Astrocyte of the spinal cord (primary cell): ENCODE results near the gene SH3RF3.

ENCODE experiments used
- DNase-seq: peaks from one replicate; pipeline ENCODE4 v3.0.0; 2011; ENCODE audit warnings: low read depth, low spot score
- H3K4me3 ChIP-seq: 2 replicates; pipeline ENCODE4 v1.5.1; 2011; ENCODE audit warnings: low read depth, mild to moderate bottlenecking, low read length, moderate library complexity
- CTCF ChIP-seq: IDR thresholded peaks from 2 replicates; pipeline ENCODE4 v1.5.1; 2012; ENCODE audit warnings: low read depth, mild to moderate bottlenecking, low read length, inconsistent platforms
- in situ Hi-C: cut with HindIII; loops from 2 replicates; pipeline ENCODE4 v1.10.0; 2017; ENCODE audit warnings: low sequenced_read_pairs

SH3RF3 gene

DNA sequence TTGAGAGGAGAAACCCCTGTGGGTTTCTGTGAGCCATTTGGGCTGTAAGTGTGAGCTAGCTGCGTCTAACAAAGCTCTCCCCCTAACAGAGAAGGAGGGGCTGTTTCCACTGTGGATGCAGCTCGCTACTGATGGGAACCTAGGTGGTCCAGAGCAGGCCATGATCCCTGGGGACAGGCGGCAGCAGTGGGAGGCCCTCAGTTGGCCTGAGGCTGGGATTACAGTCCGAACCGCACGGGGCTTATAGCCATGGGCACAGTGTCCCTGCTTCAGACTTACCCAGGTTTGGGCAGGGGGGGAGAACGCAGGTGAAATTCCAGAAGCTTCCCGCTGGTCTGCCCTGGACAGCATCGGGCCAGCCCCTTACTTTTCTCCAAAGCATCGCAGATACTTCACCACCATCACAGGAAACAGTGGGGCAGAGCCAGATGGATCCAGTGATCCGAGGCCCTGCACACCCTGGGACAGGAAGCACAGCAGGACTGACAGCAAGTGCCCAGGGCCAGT is 345.4 kb downstream of the SH3RF3 start:
- no peak for TF ChIP-seq CTCF
- in situ Hi-C loops: no loop called here
- DNase-seq: no peak
- H3K4me3 ChIP-seq: no peak overlapping the region

DNA sequence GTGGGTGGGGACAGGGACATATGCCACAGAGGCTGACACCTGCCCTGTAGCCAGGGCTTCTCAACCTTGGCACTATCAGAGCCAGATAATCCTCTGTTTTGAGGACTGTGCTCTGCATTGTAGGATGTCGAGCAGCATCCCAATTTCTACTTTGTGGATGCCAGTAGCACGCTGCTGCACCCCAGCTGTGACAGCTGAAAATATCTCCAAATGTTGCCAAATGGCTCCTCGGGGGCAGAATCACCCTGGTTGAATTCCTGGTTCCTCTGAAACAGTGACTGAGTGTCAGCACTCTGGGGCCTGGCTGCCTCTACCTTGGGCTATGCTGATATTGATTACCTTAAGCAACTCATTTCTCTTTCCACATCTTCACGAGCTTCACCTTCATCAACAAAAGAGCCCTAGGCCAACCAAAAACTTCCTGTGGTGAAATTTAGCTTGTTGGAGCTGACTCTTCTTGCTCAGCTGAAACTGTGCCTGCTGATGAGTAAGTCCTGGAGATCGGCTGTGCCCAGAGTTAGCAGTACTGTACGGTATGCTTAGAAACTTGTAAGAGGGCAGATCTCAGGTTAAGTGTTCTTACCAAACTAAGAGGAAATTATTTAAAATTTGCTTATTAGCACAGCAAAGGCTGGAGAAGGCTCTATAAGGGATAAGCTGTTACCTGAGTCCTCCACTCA is 346.7 kb downstream of the SH3RF3 start:
- in situ Hi-C loops: no loop called here
- peak; percentile 66 for DNase-seq

GRCh38 chr2:109476641-109477441 is 347.8 kb downstream of the SH3RF3 start:
- H3K4me3 ChIP-seq: no peak overlapping the region
- TF ChIP-seq CTCF: no peak
- in situ Hi-C loops: no loop called here
- no peak for DNase-seq

More for the DNA sequence above, 346.7 kb downstream of the SH3RF3 start:
- TF ChIP-seq CTCF: no peak
- H3K4me3 ChIP-seq: no peak overlapping the region

DNA sequence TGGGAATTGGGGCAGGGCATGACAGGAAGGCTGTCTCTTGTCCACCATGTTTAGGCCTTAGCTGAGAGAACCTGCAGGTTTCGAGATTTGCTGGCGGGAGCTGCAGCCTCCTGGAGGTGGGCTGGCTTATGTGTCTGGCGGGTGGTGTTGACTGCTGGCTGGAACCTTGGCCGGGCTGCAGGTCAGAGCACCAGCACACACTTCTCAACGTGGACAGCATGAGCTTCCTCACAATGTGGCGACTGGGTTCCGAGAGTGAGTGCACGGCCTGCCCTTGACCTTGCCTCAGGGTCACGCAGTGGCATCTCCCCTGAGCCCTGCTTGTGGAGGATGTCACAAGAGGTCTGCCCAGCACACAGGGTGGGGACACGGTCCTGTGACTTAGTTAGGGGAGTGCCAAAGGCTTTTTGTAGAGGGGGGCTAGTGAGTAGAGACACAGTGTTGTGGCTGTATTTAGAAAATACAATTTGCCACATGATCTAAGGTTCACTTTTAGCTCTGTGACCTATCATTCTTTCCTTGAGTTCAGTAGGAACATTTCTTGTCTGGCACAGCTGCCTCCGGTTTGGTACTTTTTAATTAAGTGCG is 350.0 kb downstream of the SH3RF3 start:
- TF ChIP-seq CTCF: no peak
- no peak for DNase-seq
- in situ Hi-C loops: no loop called here
- no peak overlapping the region for H3K4me3 ChIP-seq

DNA sequence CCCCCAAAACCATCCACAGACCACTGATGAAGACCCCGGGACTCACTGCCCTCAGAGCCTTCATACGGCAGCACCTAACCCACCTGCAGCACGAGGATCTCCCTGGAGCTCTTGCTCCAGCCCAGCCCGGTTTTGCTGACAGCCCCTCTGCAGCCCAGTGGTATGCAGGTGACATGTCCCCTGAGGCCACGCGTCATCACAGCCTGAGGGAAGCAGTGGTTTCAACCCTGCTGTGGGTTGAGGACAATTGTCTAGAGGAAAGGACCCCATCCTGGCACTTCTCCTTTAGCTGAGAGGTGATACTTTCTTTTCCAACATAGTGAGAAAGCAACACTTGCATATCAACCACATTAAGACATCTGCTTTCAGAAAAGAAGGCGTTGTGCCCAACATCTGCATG is 350.8 kb downstream of the SH3RF3 start:
- in situ Hi-C loops: no loop called here
- H3K4me3 ChIP-seq: no peak overlapping the region
- no peak for TF ChIP-seq CTCF
- no peak for DNase-seq

DNA sequence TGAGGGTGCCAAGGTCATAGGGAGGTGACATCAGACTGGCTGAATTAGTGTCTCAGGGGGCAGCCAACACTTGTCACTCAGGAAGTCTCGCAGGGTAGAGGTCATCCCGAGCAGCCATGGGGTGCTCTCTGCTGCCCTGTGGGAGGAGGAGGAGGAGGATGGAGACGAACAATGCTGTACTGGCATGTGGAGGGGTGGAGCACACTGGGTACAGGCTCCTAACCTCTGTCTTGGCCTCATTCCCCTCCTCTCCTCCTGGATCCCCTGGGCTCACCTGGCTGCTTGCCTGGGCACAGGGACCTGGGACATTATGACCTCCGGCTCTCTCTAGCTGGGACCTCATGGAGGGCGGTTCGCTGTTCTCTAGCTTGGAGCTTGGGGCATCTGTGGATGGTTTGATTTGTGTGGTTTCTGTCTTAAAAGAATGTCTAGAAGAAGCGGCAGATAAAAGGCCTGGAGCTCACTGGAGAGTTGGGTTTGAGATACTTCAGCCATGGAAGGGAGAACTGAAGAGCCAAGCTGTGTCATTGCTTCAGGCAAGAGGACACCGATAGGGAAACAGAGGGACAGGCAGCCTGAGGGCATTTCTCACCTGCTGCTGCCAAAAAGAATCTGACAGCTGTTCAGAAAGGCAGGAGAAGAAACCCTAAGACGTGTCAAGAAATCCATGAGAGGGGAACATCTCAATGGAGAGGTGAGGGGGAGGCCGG is 351.6 kb downstream of the SH3RF3 start:
- DNase-seq: no peak
- in situ Hi-C loops: no loop called here

More for the DNA sequence above, 351.6 kb downstream of the SH3RF3 start:
- TF ChIP-seq CTCF: no peak
- no peak overlapping the region for H3K4me3 ChIP-seq
